Stimulated activated CD8-positive, alpha-beta memory T cell treated with anti-CD3 and anti-CD28 coated beads, Interleukin-7, amount 100 ng/mL, for 1 hour (primary cell): Measurements from ENCODE around the gene CDYL.

Source experiments
- DNase-seq, 2 donors: peaks; one replicate each; pipeline ENCODE4 v3.0.0-alpha.2; 2020; ENCODE audit warnings: low read depth in 2 of 2

The CDYL gene

DNA sequence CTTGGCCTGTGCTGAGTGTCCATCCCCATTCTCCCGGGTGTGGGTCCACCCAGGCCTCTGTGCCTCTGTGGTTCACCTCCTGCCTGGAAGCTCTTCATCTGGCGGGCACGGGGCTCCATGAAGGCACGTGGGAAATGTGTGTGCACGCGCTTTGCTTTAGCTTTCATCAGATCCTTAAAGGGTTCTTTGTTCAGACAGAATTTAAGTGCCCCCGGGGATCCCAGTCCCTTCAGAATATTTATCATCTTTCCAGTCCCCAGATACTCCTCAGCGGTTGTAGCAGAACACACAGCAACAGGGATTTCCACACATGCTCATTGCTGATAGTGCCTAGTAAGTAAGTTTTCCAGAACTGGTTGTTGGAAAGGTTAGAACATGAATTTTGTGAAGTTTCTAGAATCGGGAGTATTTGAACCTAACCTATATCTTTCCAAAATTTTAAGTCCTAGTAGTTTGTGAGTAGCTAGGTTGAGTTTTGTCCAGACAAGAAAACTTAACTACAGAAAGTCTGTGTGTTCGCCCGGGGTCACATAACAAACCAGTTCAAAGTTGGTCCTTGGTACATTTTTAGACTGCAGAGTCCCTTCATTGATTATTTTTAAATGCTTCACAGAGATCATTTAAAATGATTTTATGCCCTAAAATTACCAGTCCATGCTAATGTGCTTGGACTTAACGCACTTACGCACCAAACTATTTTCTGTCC is 159.9 kb downstream of the CDYL start:
- DNase-seq: no peak

DNA sequence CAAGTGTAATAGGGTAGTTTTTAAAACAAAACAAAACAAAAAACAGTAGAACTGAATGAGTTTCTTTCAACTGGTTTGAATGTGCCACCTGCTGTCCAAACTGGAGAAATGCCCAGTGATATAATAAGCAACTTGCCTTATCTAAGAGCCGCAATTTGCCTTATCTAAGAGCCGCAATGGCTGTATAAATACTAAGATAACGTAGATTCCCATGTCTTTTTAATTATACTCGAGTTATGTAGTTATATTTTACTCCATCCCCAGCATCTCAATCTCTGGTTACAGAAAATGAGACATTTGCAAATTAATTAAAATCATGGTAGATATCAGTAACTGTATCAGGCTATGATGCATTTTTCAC is 160.5 kb downstream of the CDYL start:
- no peak for DNase-seq

DNA sequence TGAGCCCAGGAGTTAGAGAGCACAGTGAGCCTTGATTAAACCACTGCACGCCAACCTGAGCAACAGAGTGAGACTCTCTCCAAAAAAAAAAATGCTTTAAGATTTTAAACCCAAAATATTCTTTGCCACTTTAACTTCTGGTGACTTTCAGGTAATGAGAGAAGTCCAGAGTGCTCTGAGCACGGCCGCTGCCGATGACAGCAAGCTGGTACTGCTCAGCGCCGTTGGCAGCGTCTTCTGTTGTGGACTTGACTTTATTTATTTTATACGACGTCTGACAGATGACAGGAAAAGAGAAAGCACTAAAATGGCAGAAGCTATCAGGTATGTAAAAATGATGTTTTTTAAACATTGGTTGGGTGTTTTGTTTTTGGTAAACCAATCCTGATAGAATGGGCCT is 161.2 kb downstream of the CDYL start:
- DNase-seq: no peak

DNA sequence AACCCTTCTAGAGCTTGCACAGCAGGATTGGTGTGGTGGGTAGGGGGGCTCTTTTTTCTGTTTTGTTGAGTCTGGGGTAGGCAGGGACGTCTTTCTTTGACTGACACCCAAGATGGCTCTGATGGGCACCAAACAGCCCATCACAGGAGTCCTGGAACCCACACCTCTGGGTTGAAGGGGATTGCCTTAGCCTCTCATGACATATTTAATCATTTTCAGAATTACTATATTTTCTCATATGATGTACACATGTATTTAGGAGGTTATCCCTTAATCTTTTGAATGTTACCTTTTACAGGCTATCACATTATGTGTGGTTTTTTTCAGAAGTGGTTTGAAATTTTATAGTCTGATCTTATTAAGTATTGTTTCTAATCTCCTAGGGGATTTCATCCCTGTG is 163.0 kb downstream of the CDYL start:
- DNase-seq: no peak

DNA sequence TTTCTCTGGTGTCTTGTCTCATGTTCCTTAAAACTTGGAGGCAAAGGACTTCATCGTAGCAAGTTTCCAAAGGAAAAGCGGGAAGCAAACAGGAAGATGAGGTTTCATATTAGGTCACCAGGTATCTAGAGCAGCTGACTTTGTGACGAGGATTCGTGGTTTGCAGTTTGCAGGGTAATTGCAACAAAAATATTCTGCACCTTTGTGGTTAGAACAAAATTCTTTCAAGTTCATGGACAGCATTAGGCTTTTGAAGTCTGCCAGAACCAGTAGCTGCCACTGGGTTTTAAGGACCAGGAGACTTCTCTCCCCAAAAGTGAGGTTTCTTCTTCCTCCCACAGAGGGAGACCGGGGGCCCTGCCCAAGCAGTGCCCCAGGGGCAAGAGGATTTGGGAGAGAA is 164.2 kb downstream of the CDYL start:
- DNase-seq: no peak

DNA sequence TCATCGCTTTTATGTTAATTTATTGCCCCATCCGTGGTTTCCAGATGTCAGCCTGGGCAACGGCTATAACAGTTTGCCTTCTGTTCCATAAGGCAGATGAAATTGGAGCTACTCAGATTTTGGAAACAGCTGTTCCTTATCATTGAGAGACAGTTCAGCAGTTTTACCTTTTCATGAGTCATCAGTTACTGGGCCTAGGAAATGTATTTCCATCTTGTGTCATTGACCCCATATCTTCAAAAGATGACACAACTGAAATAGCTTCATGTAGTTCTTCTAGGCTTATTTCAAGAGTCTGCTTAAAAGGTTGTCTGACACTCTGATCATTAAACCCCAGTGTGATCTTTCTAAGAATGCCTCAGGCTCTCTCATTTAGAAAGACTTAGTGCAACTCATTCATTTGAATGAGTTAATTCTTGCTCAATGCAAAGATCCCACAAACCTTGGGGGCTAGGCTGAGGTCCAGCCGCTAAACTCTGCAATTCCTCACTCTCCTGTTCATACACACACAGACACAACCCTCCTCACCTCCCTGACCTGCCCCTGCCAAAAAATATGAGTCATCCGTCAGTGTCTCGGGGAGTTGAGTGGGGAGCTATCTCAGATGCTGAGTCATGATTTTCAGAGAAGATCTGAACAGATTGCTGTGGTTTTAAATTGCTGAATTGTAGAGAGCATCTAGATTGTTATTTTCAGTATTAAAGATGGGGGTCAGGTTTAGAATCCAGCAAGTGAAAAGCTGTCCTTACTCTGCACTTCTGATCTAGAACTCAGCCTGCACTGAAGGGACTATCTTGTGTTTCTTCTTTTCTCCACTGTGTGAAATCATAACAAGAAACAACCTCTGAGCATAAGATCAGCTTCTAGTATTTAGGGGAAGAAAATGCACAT is 165.8 kb downstream of the CDYL start:
- DNase-seq: no peak

DNA sequence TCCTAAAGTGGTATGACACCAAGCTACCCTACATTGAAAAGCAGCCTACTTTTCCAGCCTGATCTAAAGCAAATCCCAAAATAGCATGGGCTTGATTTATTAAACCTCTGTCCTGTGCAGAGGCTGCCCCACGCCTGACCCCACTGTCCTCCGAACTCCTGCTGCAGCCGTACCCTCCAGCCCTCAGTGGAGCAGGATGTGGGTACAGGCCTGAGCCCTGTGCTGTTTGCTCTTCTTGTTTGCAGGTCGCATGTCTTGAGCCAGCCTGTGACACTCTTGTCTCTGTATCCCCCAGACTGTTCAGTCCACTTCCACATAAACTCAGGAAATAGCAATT is 166.4 kb downstream of the CDYL start:
- no peak for DNase-seq

DNA sequence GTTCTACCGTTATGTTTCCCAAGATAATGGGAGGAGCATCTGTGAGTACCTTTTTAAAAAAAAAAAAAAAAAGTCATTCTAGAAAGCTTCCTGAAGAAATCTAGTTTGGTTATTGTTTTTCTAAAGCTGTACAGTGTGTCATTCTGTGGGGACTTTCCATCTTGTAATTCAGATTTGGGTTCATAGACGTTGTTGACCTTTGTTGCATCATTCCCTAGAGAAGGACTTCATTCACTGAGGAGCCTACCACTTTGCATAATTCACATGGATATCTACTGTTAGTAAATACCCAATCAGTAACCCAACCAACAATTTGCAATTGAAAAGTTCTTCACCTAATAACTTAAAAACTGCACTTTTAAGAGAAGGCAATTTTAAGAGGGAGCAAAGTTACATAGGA is 167.5 kb downstream of the CDYL start:
- DNase-seq: no peak

DNA sequence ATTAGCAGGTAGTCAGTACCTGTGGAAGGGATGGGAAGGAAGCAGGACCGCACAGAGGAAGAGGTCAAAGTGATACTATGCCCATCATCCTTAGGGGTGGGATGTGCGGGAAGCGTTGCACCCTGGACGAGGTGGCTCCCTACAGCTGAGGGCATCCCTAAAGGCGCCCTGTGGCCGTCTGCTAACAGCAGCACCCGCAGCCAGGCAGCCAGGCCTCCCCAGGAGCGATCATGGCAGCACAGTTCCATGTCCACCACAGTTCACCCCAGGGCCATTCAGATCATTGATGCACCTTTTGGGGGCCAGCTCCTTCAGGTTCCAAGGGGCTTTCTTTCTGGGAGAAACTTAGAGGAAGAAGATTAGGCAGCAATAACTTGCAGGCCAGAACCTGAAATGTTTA is 168.1 kb downstream of the CDYL start:
- no peak for DNase-seq

DNA sequence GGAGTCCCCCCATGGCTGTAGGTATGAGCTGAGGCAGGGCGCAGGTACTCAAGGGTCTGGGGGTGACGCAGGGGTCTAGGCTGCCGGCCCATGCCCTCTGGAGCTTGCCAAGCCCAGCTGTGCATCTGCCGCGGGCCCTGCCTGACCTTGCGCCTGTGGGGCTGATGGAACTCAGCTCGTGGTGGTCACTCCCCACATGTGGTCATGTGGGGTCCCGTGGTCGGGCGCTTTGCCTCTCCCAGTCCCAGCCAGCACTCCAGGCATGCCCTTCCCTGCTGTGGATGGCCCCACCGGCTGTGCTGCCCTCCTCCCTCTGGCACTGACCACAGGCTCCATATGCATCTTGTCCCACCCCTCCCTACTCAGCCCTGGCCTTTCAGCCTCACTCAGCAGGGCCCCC is 170.3 kb downstream of the CDYL start:
- no peak for DNase-seq

DNA sequence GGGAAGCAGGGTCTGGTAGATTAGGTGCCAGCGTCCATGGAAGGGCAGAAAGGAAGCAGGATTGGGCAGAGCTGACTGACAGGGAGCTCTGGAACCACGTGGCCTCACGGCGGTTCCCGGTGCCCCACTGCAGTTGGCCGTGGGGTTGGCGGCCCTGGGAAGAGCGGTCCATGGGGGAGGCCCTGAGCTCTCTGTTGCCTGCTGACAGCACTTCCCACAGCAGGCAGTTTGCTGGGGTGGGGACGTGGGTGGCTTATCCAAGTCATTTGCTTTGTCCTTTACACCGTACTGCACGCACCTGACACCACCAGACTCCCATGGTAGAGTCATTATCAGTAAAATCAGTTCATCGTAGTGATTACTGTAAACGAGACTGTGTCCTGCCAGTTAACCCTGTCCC is 171.5 kb downstream of the CDYL start:
- no peak for DNase-seq

DNA sequence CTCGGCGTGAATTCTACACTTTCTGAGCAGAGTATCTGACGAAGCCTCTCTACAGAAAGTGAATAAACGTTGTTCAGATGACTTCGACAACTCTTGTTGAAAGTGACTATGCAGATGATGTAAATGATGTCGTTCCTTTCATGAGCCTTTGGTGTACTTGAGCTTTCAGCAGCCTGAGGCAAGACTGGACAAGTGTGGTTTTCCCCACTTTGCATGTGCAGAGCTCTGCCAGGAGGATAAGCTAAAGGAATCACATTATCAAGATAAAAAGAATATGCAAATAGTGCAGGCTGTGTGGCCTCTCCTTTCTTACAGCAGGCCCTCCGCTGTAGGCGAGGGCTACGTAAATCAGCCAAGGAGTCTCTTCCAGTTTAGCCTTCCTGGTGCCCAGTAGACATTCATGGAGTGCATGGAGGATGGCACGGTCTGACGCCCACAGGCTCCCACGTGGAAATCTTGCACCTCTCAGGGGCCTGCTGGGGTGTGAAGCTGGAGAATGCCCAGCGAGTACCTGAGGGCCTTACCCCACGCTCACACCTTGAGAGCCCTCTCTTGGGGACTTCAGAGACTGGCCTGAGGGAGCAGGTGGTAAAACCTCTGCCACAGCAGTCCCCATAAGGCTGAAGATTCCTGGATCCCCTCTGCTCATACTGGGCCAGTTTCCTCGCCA is 172.7 kb downstream of the CDYL start:
- DNase-seq: no peak

DNA sequence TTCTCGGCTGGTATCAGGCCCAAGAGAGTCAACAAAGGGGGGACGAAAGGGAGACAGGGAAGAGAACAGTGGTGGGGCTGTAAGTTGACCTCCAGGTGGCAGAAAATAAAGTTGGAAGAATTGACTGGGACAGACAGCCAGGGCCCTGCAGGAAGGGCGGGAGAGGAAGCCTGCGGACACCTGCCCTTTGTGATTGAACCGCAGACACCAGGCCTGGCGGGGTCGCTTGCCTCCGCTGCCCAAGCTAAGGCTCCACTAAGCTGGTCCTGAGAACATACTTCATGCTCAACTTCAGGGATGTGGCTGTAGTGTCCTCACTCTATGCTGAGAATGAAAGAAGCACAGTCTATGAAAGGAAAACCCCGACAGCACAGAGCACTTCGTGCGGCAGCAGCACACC is 173.9 kb downstream of the CDYL start:
- no peak for DNase-seq

DNA sequence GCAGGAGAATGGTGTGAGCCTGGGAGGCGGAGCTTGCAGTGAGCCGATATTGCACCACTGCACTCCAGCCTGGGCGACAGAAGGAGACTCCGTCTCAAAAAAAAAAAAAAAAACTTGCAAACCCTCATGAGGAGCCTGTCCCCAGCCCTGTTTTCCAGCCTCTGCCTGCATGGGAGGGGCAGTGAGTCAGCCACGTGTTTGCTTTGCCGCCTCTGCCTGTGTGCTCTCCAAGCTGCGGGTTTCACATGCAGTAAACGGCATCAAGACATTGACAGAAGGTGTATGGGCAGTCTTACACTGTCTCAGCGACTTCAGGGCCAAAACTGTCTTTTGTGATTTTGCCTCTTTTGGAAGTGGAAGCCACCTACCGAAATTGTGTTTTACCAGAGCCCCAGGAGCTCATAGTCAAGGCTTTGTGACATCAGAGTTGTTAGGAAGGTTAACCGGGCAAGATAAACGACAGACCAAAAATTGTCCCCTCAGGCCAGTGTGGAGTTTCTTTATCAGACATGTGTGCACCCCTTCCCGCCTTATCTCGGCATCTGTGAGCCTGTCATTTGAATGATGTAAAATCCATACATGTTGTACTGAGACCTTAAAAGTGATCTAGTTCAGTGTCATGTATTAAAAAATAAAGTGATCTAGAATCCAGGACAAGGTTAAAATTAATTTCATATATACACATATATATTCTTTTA is 174.8 kb downstream of the CDYL start:
- no peak for DNase-seq

DNA sequence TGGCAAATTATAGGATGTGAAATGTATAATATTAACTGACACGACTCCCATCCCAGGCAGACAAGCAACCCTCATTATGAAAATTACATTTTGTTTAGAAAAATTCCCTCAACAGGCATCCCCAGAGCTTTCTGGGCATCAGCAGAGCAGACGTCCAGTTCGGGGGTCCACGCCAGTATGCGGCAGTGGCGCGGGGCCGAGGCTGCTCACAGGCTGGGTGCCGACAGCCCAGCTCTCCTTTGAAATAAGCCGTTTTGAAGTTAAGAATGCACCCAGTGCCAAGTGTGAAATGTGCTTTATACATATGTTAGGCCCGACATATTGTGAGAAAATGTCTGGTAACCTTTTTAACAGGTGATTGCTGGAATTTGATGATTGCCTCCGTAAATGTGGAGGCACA is 177.2 kb downstream of the CDYL start:
- no peak for DNase-seq

DNA sequence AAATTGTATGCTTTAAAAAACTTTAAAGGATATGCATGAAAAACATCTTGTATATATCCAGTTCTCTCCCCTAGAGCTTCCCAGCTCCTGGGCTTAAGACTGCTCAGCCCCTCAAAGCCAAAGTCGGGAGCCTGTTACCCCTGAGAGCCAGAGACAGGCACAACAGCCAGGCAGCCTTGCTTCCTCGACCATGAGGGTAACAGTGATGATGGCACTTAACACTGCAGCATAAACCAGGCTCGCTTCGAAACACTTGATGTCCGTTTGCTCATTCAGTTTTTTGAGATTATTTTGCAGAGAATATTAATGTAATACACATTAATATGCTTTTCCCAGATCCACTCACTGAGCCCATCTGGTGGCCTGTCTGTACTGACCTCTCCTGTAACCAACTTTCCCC is 180.4 kb downstream of the CDYL start:
- no peak for DNase-seq

DNA sequence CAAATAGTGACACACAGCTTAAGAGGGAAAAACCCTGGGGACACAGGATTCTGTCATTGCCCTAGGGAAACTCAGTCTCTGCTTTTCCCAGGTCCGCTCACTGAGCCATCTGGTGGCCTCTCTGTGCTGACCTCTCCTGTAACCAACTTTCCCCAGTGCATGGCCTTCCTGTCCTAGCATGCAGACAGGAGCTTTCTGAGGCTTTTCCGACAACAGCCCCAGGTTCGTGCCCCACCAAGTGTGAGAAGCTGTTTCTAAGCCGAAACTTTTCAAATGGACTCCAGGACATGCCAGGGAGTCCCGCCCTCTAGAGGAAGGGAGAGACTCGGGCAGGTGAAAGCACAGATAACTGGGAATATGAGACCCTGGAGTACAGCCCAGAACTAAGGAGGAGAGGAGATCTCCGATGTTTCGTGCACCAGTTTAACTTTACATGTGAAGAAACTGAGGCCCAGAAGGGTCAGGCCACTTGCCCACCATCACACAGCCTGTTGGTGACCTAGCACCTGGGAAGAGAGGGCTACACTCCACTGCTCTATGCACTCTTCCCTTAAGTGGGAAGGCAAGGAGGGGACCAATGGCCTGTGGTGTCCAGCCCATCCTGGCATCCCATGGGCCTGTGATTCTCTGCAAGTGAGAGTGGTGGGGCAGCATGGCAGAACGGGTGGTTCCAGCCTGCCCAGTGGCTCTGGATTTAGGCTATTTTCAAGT is 181.5 kb downstream of the CDYL start:
- DNase-seq: no peak

DNA sequence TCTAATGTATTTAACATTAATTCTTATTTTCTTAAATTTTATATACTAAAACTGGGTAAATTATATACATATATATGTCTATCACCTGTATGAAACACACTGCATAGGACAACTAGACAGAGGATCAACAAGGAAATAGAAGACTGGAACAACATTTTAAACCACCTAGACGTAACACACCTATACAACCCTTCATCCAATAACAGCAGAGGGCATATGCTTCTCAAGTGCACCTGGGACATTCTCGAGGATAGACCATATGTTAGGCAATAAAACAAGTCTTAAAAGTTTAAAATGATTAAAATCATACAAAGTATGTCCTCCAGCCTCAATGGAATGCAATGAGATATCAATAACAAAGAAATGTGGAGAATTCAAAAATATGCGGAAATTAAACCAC is 182.4 kb downstream of the CDYL start:
- DNase-seq: no peak

DNA sequence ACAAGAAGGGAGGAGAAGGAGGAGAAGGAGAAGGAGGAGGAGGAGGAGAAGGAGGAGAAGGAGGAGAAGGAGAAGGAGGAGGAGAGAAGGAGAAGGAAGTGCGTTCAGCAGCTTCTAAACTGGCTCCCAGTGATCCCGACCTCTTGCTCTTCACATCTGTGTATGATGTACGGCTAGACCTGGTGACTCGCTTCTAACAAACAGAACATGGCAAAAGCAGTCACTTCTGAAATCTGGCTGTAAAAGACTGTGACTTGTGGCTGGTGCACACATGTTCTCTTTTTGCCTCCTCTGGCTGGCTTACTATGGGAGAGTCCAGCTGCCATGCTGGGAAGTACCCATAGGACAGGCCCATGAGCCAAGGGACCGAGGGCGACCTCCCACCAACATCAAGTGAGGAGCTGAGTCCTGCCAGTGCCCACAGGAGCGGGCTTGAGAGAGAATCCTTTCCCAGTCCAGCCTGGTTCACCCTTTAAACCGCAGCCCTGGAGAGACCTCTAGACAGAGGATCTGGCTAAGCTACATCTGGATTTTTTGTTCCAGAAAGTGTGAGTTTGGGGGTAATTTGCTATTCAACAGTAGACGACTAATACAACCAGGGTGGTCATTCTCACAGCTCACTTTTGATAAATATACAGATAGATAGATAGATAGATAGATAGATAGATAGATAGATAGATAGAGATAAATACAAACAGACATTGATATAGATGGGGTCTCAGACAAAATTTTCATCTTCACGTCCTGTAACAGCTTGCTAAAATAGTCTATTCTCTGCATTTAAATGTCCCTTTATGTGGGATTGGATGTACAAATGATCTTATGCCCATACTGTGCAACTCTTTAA is 185.3 kb downstream of the CDYL start:
- DNase-seq: no peak

DNA sequence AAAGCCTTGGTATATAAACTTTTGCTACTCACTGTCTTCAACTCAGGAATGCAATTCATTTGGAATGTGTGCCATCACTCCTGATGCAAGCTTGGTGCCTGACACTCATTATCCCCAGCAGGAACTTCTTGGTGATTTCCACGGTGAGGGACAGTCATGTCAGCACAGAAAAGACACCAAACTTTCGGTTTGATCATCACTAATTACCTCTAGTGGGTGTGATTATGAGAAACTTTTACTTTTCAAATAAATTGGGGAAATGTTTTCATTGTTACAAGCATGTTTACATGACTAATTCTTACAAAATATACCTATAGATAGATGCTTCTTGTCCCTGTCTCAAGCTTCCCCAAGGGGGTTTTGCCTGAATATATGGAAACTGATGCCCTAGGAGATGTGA is 186.7 kb downstream of the CDYL start:
- no peak for DNase-seq
